B cell (primary cell): ENCODE measurements around the gene P2RX3. TPM values are rescaled to one million over a fixed set of nuclear protein-coding genes. Genes with fewer than 3 reads are reported as not detected.
A peak's percentile ranks its signal among the peaks of the same experiment; 100 is the strongest.

ENCODE experiments used
- ATAC-seq: fragments of 200-7000 bp; cut with Tn5 transposase; one replicate; pipeline ENCODE4 v1.10.0; 2021; ENCODE audit warnings: low read depth, mild to moderate bottlenecking, moderate number of reproducible peaks, moderate library complexity
- CTCF ChIA-PET: fragments of 350-600 bp; sonication (Branson Sonifier 250); formaldehyde crosslinking; loops from one replicate; lab custom pipeline; 2021; ENCODE audit warnings: antibody characterized with exemption, inconsistent platforms; lab: Charles Lee
- POLR2A ChIA-PET: fragments of 350-600 bp; sonication (Branson Sonifier 250); formaldehyde crosslinking; loops from one replicate; lab custom pipeline; 2021; ENCODE audit warnings: antibody characterized with exemption; lab: Charles Lee
- DNase-seq: peaks from one replicate; pipeline ENCODE4 v3.0.0; 2013
- H2AFZ ChIP-seq: 2 replicates; pipeline ENCODE4 v1.6.1; 2012; ENCODE audit warnings: mild to moderate bottlenecking, low read depth, low read length; ENCODE audit not compliant: insufficient read depth, poor library complexity, severe bottlenecking
- H3K27ac ChIP-seq, 2 donors: 1 replicate in 1 of 2; 2 replicates in 1 of 2; pipeline ENCODE4 v1.5.1; 2012 to 2013; ENCODE audit warnings: low read length in 2 of 2, mild to moderate bottlenecking in 2 of 2, moderate library complexity in 1 of 2
- H3K27me3 ChIP-seq, 4 experiments: fragments of 200-600 bp in 1 of 4; sonication (generic) in 1 of 4; replicated peaks in 1 of 4; 1 replicate in 2 of 4; 2 replicates in 2 of 4; pipeline versions ENCODE4 v1.6.1 to v1.7.0; 2013 to 2016; ENCODE audit warnings: low read length in 3 of 4, mild to moderate bottlenecking in 2 of 4, mixed read lengths in 1 of 4, moderate library complexity in 1 of 4; ENCODE audit not compliant: insufficient read depth in 4 of 4, control insufficient read depth in 3 of 4; ENCODE audit errors: control extremely low read depth in 1 of 4
- H3K36me3 ChIP-seq, 2 experiments: replicated peaks in 1 of 2; 1 replicate in 1 of 2; 2 replicates in 1 of 2; pipeline versions ENCODE4 v1.6.1 to v1.7.1; 2013; ENCODE audit warnings: low read length in 1 of 2; ENCODE audit not compliant: insufficient read depth in 2 of 2, control insufficient read depth in 1 of 2; ENCODE audit errors: control extremely low read depth in 1 of 2, extremely low read depth in 1 of 2
- H3K4me1 ChIP-seq, 2 donors: fragments of 200-600 bp in 1 of 2; sonication (generic) in 1 of 2; 1 replicate in 1 of 2; 2 replicates in 1 of 2; pipeline versions ENCODE4 v1.5.1 to v1.6.1; 2013 to 2017; ENCODE audit warnings: low read length in 2 of 2; ENCODE audit not compliant: control insufficient read depth in 2 of 2, insufficient read depth in 2 of 2
- H3K4me2 ChIP-seq: replicated peaks from 2 replicates; pipeline ENCODE3; 2012; ENCODE audit warnings: mild to moderate bottlenecking, low read depth, low read length; ENCODE audit not compliant: poor library complexity, severe bottlenecking
- H3K4me3 ChIP-seq, 5 experiments: fragments of 200-600 bp in 1 of 5; sonication (generic) in 1 of 5; 1 replicate in 3 of 5; 2 replicates in 2 of 5; pipeline versions ENCODE4 v1.5.1 to v1.7.0; 2011 to 2016; ENCODE audit warnings: low read length in 4 of 5, mild to moderate bottlenecking in 4 of 5, low read depth in 2 of 5, control low read depth in 1 of 5, moderate library complexity in 1 of 5; ENCODE audit not compliant: insufficient read depth in 1 of 5; ENCODE audit errors: control extremely low read depth in 1 of 5, extremely low read depth in 1 of 5
- H3K79me2 ChIP-seq: fragments of 200-600 bp; sonication (generic); one replicate; pipeline ENCODE4 v1.6.0; 2016; ENCODE audit warnings: low read length; ENCODE audit not compliant: control insufficient read depth, insufficient read depth
- H3K9ac ChIP-seq: fragments of 200-600 bp; sonication (generic); 2 replicates; pipeline ENCODE4 v1.6.1; 2017; ENCODE audit warnings: mild to moderate bottlenecking, low read length, moderate library complexity
- H3K9me3 ChIP-seq, 3 donors: one replicate each; pipeline versions ENCODE4 v1.6.1 to v1.7.1; 2013; ENCODE audit warnings: low read length in 2 of 3; ENCODE audit not compliant: control insufficient read depth in 2 of 3, insufficient read depth in 1 of 3; ENCODE audit errors: control extremely low read depth in 1 of 3
- H4K20me1 ChIP-seq: 2 replicates; pipeline ENCODE4 v1.6.0; 2012; ENCODE audit warnings: mild to moderate bottlenecking, low read length; ENCODE audit not compliant: insufficient read depth, control insufficient read depth, poor library complexity, severe bottlenecking
- H3K27ac Mint-ChIP-seq: one replicate; pipeline ENCODE4 v1.8.0; 2021; ENCODE audit warnings: mixed read lengths
- H3K27me3 Mint-ChIP-seq: one replicate; pipeline ENCODE4 v1.8.0; 2021; ENCODE audit warnings: mixed read lengths
- H3K4me1 Mint-ChIP-seq: one replicate; pipeline ENCODE4 v1.8.0; 2021; ENCODE audit warnings: mixed read lengths
- H3K4me3 Mint-ChIP-seq: one replicate; pipeline ENCODE4 v1.8.0; 2021; ENCODE audit warnings: mixed read lengths
- H3K9me3 Mint-ChIP-seq: one replicate; pipeline ENCODE4 v1.8.0; 2022; ENCODE audit warnings: mixed read lengths; ENCODE audit not compliant: insufficient read depth
- CTCF ChIP-seq: fragments of 200-600 bp; IDR thresholded peaks from one replicate; pipeline ENCODE4 v1.8.0; 2022; ENCODE audit warnings: antibody characterized with exemption, mild to moderate bottlenecking
- EZH2 ChIP-seq: IDR thresholded peaks from 2 replicates; pipeline ENCODE4 v1.6.1; 2012; ENCODE audit warnings: borderline replicate concordance, low read depth, mild to moderate bottlenecking, moderate library complexity, low read length; ENCODE audit not compliant: insufficient read depth, poor library complexity, severe bottlenecking
- WGBS: methylation state at CpG from one replicate; pipeline ENCODE4 v1.1.5; 2013; ENCODE audit warnings: missing lambda C conversion rate; ENCODE audit not compliant: insufficient coverage; 5-methylcytosine and 5-hydroxymethylcytosine counted together
- intact Hi-C: fragments of 100-400 bp; cut with micrococcal nuclease; formaldehyde crosslinking; loops from one replicate; pipeline ENCODE4 v1.10.0; 2022
- polyA plus RNA-seq: library from polyadenylated mRNA; depleted of rRNA; stranded (reverse); fragments of >200 nt; gene quantifications from 2 replicates; pipeline ENCODE4 v1.2.3, GENCODE V29; 2012
- total RNA-seq, 2 donors: library from RNA; stranded (reverse); fragments of 120-200 nt in 1 of 2; gene quantifications; 1 replicate in 1 of 2; 2 replicates in 1 of 2; pipeline versions ENCODE4 v1.2.3 to v1.2.4, GENCODE V29; 2013 to 2022

Gene P2RX3
- total and polyA plus RNA-seq, 2 donors (not counting 1 experiment from before 2014, with no cell fraction given) = not detected

GRCh38 chr11:57324154-57324885 lies 13.8 kb upstream of the P2RX3 start:
- H3K4me1 Mint-ChIP-seq = peaks cover 25% of the 10 kb centered on the region
- Histone ChIP-seq H3K9ac (peak overlapping the region; percentile 80), H3K4me2 (peak overlapping the region; percentile 83), H3K79me2 (no peaks in the 10 kb centered on the region), H2AFZ (peak overlapping the region; percentile 94), H3K27ac (peak overlapping the region in 1 of 2 donors; percentile 20), H3K9me3 (no peaks in the 10 kb centered on the region), H3K4me3 (peak overlapping the region in 4 of 5 experiments; percentile 72 to 83 (median 75)), H3K27me3 (no peaks in the 10 kb centered on the region), H4K20me1 (no peaks in the 10 kb centered on the region), H3K4me1 (peaks cover 13 to 20% of the 10 kb centered on the region in 2 donors), H3K36me3 (peaks cover 0 to 25% of the 10 kb centered on the region in 2 experiments)
- ChIA-PET POLR2A (interaction anchor here (0.7 to 3.5 kb wide), 3 partner anchors 10 to 343 kb away, joined by 3 to 41 read pairs (median 3); partner anchors contain the start of gene SSRP1), CTCF (interaction anchor here (1.1 to 4.8 kb wide), 4 partner anchors 11 to 203 kb away, joined by 3 to 24 read pairs (median 7); partner anchors contain the start of gene SSRP1)
- DNase-seq = peak; percentile 37
- H3K9me3 Mint-ChIP-seq = no peaks in the 10 kb centered on the region
- H3K27ac Mint-ChIP-seq = peak overlapping the region; percentile 72
- WGBS = 9% methylated on average over 35 of the region's 64 CpGs
- intact Hi-C loops = no loop called here
- no peak for ATAC-seq
- TF ChIP-seq EZH2 = no peak
- no peak for TF ChIP-seq CTCF
- no peaks in the 10 kb centered on the region for H3K27me3 Mint-ChIP-seq
- peak overlapping the region; percentile 87 for H3K4me3 Mint-ChIP-seq
